GM21360 (cell line): Measurements from ENCODE around the gene ADAMTS12.

ENCODE experiments used
- ATAC-seq: cut with Tn5 transposase; IDR thresholded peaks from one replicate; pipeline ENCODE4 v1.9.1; 2021; ENCODE audit warnings: mild to moderate bottlenecking, moderate library complexity; ENCODE audit not compliant: unreplicated experiment

The ADAMTS12 gene

DNA sequence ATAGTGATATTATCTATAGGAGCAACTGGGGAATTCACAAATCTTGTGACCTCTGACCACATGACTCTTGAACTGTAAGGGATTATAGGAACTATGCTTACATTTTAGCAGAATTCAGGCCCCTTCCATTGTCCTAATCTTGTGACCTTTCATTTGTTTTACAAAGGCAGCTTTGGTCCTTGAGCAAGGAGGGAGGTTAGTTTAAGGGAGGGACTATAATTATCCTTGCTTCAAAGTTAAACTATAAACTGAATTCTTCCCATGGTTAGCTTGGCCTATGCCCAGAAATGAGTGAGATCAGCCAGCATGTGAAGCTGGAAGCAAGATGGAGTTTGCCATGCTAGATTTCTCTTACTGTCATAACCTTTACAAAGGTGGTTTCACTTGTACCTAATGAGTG is 399.8 kb downstream of the ADAMTS12 start:
- no peak for ATAC-seq

DNA sequence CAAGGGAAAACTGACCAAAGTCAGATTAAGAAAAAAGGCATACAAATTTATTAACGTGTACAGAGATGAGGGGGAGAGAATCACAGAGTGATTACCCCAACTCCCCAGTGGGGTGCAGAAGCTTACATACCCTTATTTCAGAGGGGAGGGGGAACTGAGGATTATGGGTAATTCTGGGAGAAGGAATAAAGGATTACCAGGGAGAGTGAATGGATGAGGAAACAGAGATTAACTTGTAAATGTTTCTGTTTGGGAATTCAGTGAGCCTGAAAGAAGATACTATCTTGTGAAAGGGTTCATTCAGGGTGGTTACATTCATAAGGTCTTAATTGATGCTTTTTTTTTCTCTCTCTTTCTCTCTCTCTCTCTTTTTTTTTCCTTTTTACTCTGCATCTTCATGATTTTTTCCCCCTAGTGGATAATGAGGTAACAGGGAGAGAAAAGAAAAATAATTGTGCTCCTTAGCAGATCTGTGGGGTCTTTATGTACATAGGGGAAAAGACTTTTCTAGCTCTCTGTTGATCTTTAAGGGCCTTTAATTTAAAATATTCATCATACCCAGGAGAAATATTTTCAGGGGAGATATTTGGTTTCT is 401.6 kb downstream of the ADAMTS12 start:
- no peak for ATAC-seq

DNA sequence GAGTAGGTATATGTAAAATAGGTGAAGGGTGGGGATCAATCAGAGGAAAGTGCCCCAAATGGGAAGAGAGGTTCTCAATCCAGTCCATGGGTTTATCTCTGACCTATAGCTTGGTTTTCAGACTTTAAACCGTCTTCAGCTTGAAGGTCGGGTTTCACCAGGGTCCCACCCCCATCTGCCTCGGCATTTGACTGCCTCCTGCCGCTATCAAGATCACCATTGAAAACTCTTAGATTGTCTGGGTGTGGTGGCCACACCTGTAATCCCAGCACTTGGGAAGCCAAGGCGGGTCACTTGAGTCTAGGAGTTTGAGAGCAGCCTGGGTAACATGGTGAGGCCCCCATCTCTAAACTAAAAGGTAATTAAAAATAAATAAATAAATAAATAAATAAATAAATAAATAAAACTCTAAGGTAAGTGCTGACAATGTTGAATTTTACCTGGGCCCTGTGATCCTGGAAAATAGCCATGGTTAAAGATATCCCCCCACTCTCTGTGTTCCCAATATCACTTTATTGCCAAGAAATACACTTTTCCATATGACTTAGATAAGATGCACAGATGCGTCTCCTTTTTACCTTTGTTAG is 402.2 kb downstream of the ADAMTS12 start:
- no peak for ATAC-seq

DNA sequence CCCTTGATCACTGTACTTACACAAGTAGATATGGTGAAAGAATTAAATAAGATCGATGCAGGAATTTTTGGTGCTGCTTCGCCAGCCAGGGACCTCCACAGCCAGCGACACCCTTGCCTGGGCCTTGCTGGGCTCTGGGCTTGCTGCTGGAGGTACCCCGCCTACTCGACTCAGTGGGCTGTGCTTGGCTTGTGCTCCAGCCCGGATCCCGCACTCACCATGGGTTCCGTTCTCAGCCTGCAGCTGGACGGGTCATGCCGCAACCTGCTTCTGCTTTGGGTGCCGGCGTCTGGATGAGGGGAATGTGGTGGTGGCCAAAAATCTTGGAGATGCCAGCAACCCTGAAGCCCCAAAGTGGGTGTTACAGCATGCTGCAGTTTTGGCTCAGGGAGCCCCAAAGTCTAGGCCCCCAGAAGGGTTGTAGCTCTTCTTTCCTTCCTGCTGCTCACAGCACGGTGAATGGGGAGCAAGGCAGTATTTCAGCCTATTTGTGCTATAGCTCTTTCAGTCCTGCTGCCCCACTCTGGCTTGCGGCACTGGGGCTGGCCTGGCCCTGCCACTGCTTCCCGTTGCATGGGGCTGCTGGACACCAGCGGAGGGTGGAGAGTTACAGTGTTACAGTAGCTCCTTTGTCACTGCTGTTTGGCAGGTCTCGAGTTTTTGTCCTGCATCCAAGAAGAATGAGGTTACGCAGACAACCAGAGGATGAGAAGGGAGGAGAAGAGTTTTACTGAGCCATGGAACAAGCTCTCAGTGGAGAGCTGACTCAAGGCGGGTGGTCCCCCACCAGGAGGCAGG is 403.0 kb downstream of the ADAMTS12 start:
- no peak for ATAC-seq

DNA sequence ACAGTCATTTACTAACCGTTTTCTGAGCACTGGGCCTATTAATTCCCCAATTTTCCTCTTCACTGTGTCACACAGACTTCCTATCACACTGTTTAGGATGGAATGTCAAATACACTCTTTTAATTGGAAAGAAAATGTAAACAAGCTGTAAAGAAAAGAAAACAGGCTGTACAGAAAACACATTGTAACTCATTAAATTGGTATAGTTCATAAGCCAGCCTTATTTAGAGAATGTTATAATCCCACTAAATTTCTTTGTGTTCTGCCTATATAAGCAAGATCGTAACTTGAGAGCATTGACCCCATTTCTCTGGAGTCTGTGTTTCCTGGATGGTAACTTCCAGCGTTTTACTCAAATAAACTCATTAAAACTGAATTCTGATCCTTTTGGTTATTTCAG is 404.6 kb downstream of the ADAMTS12 start:
- ATAC-seq = no peak

DNA sequence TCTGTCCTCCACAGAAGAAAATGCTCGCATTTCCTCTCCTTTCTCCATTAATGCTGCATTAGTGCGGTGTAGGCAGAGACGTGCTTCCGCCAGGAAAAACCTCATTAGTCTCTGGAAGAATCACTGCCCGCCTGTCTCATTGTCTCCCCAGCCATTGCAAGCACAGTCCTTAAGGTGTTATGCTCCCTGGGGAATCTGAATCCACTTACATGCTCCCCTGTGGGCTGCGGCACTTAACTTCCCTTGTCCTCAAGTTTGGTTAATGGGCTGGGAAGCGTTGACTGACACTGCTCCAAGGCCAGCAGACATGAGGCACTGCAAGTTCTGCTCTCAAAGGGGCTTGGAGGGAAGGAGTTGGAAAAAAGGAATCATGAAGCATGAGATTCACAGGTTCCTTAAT is 409.5 kb downstream of the ADAMTS12 start:
- no peak for ATAC-seq

DNA sequence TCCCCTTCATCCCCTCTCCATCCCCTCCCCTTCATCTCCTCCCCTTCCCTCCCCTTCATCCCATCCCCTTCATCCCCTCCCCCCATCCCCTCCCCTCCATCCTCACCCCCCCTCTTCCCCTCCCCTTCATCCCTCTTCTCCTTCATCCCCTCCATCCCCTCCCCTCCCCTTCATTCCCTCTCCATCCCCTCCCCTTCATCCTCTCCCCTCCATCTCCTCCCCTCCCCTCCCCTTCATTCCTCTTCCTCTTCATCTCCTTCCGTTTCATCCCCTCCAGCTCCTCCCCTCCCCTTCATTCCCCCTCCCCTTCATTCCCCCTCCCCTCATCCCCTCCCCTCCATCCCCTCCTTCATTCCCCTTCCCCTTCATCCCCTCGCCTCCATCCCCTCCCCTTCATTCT is 410.9 kb downstream of the ADAMTS12 start:
- ATAC-seq = no peak

DNA sequence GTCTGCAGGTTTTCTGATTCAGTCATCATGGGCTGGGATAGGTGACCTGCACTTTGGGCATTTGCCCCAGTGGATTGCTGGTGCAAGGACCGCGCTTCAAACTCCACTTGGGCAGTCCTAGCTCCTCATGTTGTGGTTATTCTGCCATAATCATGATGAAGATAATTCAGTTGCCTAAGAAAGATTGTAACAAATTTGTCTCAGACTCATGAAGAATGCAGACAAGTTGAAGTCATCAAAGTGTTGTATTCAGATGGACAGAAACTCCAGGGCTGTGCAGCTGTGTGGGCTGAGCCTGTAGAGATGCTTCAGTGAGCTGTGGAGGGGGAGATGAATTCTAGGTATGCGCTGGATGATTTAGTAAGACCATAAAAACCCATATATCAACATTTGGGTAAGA is 412.5 kb downstream of the ADAMTS12 start:
- no peak for ATAC-seq

DNA sequence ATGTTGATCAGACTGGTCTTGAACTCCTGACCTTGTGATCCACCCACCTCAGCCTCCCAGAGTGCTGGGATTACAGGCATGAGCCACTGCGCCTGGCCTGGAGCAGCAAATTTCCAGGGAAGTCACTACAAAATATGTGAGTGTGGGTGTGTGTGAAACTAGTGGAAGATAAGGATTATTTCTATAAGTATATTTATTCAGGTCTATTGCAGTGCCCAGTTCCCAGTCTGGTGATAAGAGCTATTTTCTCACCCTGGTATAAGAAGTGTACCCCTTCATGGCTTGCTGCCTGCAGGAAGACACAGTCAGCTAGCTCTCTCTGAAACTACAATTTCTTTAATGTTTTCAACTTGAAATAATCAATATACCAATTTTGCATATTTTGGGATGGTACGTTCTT is 414.0 kb downstream of the ADAMTS12 start:
- no peak for ATAC-seq

DNA sequence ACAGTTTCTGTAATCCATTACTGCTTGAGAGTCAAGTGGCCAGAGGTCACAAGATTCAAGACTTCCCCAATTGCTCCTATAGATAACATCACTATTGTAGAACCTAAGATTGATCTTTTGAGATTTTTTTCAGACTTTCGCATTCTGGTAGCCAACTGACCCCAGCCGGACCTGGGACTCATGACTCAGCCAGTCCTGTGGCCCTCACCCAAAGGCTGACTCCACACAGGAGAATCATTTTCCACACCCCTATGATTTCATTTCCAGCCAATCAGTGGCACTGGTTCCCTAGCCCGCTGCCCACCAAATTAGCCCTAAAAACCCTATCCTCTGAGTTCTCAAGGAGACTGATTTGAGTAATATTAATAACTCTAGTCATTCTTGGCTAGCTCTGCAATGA is 414.8 kb downstream of the ADAMTS12 start:
- ATAC-seq = no peak

DNA sequence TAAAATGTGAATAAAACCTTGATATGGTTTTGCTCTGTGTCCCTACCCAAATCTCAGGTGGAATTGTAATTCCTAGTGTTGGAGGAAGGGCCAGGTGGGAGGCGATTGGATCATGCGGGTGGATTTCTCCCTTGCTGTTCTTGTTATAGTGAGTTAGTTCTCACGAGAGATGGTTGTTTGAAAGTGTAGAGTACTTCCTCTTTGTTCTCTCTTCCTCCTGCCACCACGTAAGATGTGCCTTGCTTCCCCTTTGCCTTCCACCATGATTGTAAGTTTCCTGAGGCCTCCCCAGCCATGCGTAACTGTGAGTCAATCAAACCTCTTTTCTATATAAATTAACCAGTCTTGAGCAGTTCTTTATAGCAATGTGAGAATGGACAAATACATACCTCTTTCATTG is 416.1 kb downstream of the ADAMTS12 start:
- no peak for ATAC-seq

DNA sequence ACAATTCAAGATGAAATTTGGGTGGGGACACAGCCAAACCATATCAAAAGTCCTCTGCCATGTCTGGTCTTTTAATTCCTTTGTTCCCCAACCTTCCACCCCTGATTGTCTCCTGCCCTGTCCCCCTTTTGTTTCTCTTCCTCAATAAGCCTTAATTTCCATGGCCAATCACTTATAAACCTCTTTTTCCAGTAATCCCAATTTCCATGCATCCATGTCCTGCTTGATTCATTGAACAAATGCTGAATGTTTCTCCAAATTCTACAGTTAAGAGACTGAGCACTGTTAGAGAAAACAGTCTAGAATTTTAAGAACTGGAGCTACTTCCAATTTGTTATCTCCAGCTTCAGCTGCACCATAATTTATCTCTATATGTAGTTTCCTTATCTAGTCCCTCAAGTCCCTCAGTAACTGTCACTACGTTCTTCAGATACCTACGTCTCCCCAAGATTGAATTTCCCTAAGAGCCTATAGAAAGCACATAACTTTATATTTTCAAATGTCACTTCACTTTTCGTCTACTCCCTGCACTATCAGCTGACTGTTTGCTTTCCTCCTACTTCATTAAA is 416.8 kb downstream of the ADAMTS12 start:
- no peak for ATAC-seq

DNA sequence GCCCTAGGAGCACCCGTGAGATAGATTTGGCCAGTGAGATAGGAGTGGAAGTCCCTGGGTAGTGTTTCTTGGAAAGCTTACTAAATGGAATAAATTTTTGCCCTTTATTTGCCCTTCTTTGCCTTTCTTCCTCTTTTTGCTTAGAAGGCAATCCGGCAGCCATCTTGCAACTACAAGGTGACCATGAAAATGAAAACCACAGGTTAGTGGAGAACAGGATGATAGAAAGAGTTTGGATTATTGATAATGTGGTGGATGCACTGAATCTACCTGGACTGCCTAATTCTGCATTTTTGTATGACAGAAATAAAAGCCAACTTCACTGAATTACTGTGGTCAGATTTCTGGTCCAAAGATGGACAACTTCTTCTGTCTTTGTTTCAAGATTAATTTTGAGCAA is 417.8 kb downstream of the ADAMTS12 start:
- ATAC-seq = no peak
